Loucy (cell line): ENCODE measurements around the gene CHN2.

Experiments
- CTCF ChIP-seq: fragments of 200-600 bp; sonication (generic); conservative IDR thresholded peaks from 2 replicates; pipeline ENCODE4 v1.5.1; 2014; ENCODE audit warnings: mild to moderate bottlenecking, antibody characterized with exemption, low read length
- EZH2phosphoT487 ChIP-seq: fragments of 200-600 bp; IDR thresholded peaks from 2 replicates; pipeline ENCODE4 v1.6.1; 2018; ENCODE audit warnings: antibody characterized with exemption, mild to moderate bottlenecking, moderate library complexity, borderline replicate concordance

GRCh38 chr7:29421010-29421956, 226.7 kb downstream of the CHN2 start:
- TF ChIP-seq CTCF (no peak), EZH2phosphoT487 (no peak)
